ENCODE measurements around the gene PCDHA1. TPM values are rescaled to one million over a fixed set of nuclear protein-coding genes. Genes with fewer than 3 reads are reported as not detected.

The PCDHA1 gene
- total RNA-seq, 1 experiment from 2014 or later: not detected

GRCh38 chr5:140953234-140953633 is 167.3 kb downstream of the PCDHA1 start:
- H3K9me3 ChIP-seq (ENCODE audit: control insufficient read depth, insufficient read depth, low read depth, low read length): no peaks in the 10 kb centered on the region
- TF ChIP-seq SIN3A (IDR thresholded peaks at IDR 0.05; ENCODE audit: borderline replicate concordance, insufficient read depth, low read depth, low read length) (no peak), TCF7L2 (IDR thresholded peaks at IDR 0.05; ENCODE audit: low read depth, low read length) (no peak), CTCF (IDR thresholded peaks at IDR 0.05) (no peak), REST (IDR thresholded peaks at IDR 0.05; ENCODE audit: insufficient read depth in 1 of 2, low read depth in 2 of 2, low read length in 1 of 2) (no peak), POLR2AphosphoS5 (IDR thresholded peaks at IDR 0.05; ENCODE audit: low read depth, low read length) (no peak)
- BruUV-seq (replicated peaks): no TSS peak
- no peak overlapping the region for H3K4me3 ChIP-seq (ENCODE audit: low read depth in 2 of 2, low read length in 2 of 2)
- ATAC-seq: no peak
- CTCF ChIA-PET: no interaction called here
- intact Hi-C loops (cut with micrococcal nuclease; ENCODE audit: unreplicated experiment): no loop called here
- no peak overlapping the region for H3K27ac ChIP-seq (ENCODE audit: low read length)
- POLR2A ChIA-PET: no interaction called here
- no peaks in the 10 kb centered on the region for H3K27me3 ChIP-seq (ENCODE audit: control insufficient read depth, insufficient read depth, low read length)
- no peaks in the 10 kb centered on the region for H3K36me3 ChIP-seq (ENCODE audit: control insufficient read depth, insufficient read depth, low read length)
- no peak for DNase-seq (ENCODE audit: low read depth, low spot score)
- H3K4me1 ChIP-seq (ENCODE audit: control insufficient read depth, insufficient read depth, low read length): no peaks in the 10 kb centered on the region
- in situ Hi-C loops (cut with HindIII; ENCODE audit: low pct_unique_long_range_greater_than_20kb, low sequenced_read_pairs): no loop called here

DNA sequence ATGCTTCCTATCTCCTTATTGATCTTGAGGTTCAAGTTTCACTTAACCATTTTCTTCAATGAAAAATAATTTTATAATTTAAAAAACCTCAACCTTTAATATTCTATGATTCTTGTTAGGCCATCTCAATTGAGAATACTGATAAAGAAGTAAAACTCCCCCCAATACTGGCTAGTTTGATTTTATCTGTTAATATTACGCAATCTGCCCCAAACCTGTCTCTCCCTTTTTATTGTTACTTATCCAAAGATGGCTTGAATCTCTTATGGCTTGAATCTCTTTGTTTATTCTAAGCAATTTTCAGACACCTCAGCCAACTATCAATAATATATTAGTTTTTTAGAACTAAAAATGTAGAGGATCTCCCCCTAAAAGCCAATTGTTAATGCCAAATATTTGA is 176.2 kb downstream of the PCDHA1 start:
- DNase-seq (ENCODE audit: low read depth, low spot score) (no peak), ATAC-seq (no peak)
- Histone ChIP-seq H3K27ac (ENCODE audit: low read length) (no peak overlapping the region), H3K4me1 (ENCODE audit: control insufficient read depth, insufficient read depth, low read length) (no peaks in the 10 kb centered on the region), H3K4me3 (ENCODE audit: low read depth in 2 of 2, low read length in 2 of 2) (no peak overlapping the region), H3K27me3 (ENCODE audit: control insufficient read depth, insufficient read depth, low read length) (no peaks in the 10 kb centered on the region), H3K9me3 (ENCODE audit: control insufficient read depth, insufficient read depth, low read depth, low read length) (no peaks in the 10 kb centered on the region), H3K36me3 (ENCODE audit: control insufficient read depth, insufficient read depth, low read length) (no peaks in the 10 kb centered on the region)
- ChIA-PET POLR2A (interaction anchor here (0.6 kb wide), 1 partner anchor 133 kb away, joined by 3 read pairs; no protein-coding TSS in a partner anchor), CTCF (no interaction called here)
- TF ChIP-seq SIN3A (IDR thresholded peaks at IDR 0.05; ENCODE audit: borderline replicate concordance, insufficient read depth, low read depth, low read length) (no peak), TCF7L2 (IDR thresholded peaks at IDR 0.05; ENCODE audit: low read depth, low read length) (no peak), REST (IDR thresholded peaks at IDR 0.05; ENCODE audit: insufficient read depth in 1 of 2, low read depth in 2 of 2, low read length in 1 of 2) (no peak), POLR2AphosphoS5 (IDR thresholded peaks at IDR 0.05; ENCODE audit: low read depth, low read length) (no peak), CTCF (IDR thresholded peaks at IDR 0.05) (no peak)
- intact Hi-C loops (cut with micrococcal nuclease; ENCODE audit: unreplicated experiment): no loop called here
- no TSS peak for BruUV-seq (replicated peaks)
- in situ Hi-C loops (cut with HindIII; ENCODE audit: low pct_unique_long_range_greater_than_20kb, low sequenced_read_pairs): no loop called here
